ENCODE measurements around the gene EPHA4. TPM values are rescaled to one million over a fixed set of nuclear protein-coding genes. Genes with fewer than 3 reads are reported as not detected.

Gene EPHA4
- polyA plus RNA-seq, 1 of the 3 experiments (the other 2 are of a cell fraction) = 0.90 TPM

DNA sequence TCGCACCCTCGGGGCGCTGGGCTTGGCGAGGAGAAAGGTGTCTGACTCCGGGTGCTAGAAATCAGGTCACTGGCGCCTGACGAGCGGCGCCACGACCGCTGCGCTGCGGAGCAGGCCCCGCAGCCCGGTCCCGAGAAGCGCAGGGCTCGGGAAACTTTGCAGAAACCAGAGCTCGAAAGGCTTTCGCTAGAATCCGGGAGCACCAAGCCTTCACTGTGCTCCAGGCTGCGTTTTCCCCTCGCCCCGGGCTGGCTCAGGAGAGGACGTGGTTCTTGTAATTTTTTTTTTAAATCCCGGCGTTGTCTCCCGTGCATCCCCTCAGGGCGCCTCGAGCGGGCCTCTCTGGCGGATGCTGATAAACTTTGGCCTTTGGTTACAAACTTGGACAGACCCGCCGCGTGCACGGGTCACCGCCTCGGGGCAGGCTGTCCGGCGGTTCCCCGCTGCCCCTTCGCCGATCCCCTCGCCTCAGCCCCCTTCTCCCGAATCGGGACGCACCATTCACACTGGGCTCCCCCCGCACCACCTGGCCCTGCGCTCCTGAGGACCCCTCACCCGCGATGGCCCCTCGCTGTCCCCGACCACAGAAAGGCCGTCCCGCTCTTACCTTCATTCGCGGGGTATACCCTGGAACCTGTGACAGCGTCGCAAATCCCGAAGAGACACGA is 419 bp downstream of the EPHA4 start:
- H3K9me3 ChIP-seq = no peaks in the 10 kb centered on the region
- no peaks in the 10 kb centered on the region for H3K79me2 ChIP-seq (ENCODE audit: insufficient read depth)
- no peak overlapping the region; the same call in 1 of the 2 replicates for H3K9ac ChIP-seq
- ChIA-PET POLR2A (no interaction called here), CTCF (interaction anchor here (2.5 kb wide), 2 partner anchors 877 to 889 kb away, joined by 11 to 18 read pairs; no protein-coding TSS in a partner anchor)
- H3K27me3 ChIP-seq (ENCODE audit: insufficient read depth) = peaks cover 48% of the 10 kb centered on the region
- DNase-seq = no peak
- peak overlapping the region; percentile 88 for H2AFZ ChIP-seq (ENCODE audit: low read depth)
- no peaks in the 10 kb centered on the region for H4K20me1 ChIP-seq (ENCODE audit: insufficient read depth)
- H3K36me3 ChIP-seq (replicated peaks in 1 of 2; ENCODE audit: control insufficient read depth in 1 of 2, insufficient read depth in 2 of 2, low read length in 1 of 2) = no peaks in the 10 kb centered on the region
- TF ChIP-seq EP300 (IDR thresholded peaks at IDR 0.05; ENCODE audit: borderline replicate concordance in 1 of 2, low read depth in 1 of 2, low read length in 1 of 2) (no peak), MXI1 (IDR thresholded peaks at IDR 0.05; ENCODE audit: low read depth, low read length) (no peak), FOXM1 (IDR thresholded peaks at IDR 0.05; ENCODE audit: low read depth) (no peak), RFX5 (IDR thresholded peaks at IDR 0.05; ENCODE audit: low read length) (no peak), FOSL2 (IDR thresholded peaks at IDR 0.05; ENCODE audit: borderline replicate concordance, low read depth) (no peak), JUND (IDR thresholded peaks at IDR 0.05) (no peak), GATA2 (CRISPR knock-in tag; IDR thresholded peaks at IDR 0.05) (no peak), TEAD4 (IDR thresholded peaks at IDR 0.05; ENCODE audit: borderline replicate concordance, insufficient read depth) (no peak), CHD2 (IDR thresholded peaks at IDR 0.05; ENCODE audit: low read length, partially characterized antibody) (no peak), SIN3A (IDR thresholded peaks at IDR 0.05; ENCODE audit: borderline replicate concordance, low read depth, low read length) (no peak)
- TF ChIP-seq, protein P1, sequence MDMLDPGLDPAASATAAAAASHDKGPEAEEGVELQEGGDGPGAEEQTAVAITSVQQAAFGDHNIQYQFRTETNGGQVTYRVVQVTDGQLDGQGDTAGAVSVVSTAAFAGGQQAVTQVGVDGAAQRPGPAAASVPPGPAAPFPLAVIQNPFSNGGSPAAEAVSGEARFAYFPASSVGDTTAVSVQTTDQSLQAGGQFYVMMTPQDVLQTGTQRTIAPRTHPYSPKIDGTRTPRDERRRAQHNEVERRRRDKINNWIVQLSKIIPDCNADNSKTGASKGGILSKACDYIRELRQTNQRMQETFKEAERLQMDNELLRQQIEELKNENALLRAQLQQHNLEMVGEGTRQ (IDR thresholded peaks at IDR 0.05; ENCODE audit: borderline replicate concordance, low read depth, low read length) = no peak
- TF ChIP-seq, protein P2, sequence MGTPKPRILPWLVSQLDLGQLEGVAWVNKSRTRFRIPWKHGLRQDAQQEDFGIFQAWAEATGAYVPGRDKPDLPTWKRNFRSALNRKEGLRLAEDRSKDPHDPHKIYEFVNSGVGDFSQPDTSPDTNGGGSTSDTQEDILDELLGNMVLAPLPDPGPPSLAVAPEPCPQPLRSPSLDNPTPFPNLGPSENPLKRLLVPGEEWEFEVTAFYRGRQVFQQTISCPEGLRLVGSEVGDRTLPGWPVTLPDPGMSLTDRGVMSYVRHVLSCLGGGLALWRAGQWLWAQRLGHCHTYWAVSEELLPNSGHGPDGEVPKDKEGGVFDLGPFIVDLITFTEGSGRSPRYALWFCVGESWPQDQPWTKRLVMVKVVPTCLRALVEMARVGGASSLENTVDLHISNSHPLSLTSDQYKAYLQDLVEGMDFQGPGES (IDR thresholded peaks at IDR 0.05; ENCODE audit: low read depth, low read length) = no peak
- TF ChIP-seq, protein P3, sequence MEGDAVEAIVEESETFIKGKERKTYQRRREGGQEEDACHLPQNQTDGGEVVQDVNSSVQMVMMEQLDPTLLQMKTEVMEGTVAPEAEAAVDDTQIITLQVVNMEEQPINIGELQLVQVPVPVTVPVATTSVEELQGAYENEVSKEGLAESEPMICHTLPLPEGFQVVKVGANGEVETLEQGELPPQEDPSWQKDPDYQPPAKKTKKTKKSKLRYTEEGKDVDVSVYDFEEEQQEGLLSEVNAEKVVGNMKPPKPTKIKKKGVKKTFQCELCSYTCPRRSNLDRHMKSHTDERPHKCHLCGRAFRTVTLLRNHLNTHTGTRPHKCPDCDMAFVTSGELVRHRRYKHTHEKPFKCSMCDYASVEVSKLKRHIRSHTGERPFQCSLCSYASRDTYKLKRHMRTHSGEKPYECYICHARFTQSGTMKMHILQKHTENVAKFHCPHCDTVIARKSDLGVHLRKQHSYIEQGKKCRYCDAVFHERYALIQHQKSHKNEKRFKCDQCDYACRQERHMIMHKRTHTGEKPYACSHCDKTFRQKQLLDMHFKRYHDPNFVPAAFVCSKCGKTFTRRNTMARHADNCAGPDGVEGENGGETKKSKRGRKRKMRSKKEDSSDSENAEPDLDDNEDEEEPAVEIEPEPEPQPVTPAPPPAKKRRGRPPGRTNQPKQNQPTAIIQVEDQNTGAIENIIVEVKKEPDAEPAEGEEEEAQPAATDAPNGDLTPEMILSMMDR (IDR thresholded peaks at IDR 0.05) = no peak
- TF ChIP-seq, protein P4, sequence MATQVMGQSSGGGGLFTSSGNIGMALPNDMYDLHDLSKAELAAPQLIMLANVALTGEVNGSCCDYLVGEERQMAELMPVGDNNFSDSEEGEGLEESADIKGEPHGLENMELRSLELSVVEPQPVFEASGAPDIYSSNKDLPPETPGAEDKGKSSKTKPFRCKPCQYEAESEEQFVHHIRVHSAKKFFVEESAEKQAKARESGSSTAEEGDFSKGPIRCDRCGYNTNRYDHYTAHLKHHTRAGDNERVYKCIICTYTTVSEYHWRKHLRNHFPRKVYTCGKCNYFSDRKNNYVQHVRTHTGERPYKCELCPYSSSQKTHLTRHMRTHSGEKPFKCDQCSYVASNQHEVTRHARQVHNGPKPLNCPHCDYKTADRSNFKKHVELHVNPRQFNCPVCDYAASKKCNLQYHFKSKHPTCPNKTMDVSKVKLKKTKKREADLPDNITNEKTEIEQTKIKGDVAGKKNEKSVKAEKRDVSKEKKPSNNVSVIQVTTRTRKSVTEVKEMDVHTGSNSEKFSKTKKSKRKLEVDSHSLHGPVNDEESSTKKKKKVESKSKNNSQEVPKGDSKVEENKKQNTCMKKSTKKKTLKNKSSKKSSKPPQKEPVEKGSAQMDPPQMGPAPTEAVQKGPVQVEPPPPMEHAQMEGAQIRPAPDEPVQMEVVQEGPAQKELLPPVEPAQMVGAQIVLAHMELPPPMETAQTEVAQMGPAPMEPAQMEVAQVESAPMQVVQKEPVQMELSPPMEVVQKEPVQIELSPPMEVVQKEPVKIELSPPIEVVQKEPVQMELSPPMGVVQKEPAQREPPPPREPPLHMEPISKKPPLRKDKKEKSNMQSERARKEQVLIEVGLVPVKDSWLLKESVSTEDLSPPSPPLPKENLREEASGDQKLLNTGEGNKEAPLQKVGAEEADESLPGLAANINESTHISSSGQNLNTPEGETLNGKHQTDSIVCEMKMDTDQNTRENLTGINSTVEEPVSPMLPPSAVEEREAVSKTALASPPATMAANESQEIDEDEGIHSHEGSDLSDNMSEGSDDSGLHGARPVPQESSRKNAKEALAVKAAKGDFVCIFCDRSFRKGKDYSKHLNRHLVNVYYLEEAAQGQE (IDR thresholded peaks at IDR 0.05; ENCODE audit: low read depth, low read length) = no peak
- TF ChIP-seq, protein P5, sequence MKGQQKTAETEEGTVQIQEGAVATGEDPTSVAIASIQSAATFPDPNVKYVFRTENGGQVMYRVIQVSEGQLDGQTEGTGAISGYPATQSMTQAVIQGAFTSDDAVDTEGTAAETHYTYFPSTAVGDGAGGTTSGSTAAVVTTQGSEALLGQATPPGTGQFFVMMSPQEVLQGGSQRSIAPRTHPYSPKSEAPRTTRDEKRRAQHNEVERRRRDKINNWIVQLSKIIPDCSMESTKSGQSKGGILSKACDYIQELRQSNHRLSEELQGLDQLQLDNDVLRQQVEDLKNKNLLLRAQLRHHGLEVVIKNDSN (IDR thresholded peaks at IDR 0.05; ENCODE audit: borderline replicate concordance, low read depth) = no peak
- peak overlapping the region; percentile 50 to 74 for H3K4me3 ChIP-seq (ENCODE audit: low read depth in 2 of 2, low read length in 1 of 2)
- no peaks in the 10 kb centered on the region for H3K9me2 ChIP-seq
- peaks cover 0 to 10% of the 10 kb centered on the region in 2 experiments; a peak in 1 of 4 replicates for H3K4me1 ChIP-seq (ENCODE audit: control insufficient read depth in 1 of 2, insufficient read depth in 2 of 2, low read depth in 1 of 2, low read length in 1 of 2)
- H3F3A ChIP-seq (replicated peaks; ENCODE audit: insufficient read depth) = peaks cover 5% of the 10 kb centered on the region
- peak overlapping the region; percentile 93 for H3K4me2 ChIP-seq
- H3K27ac ChIP-seq (ENCODE audit: low read depth in 2 of 2, low read length in 1 of 2) = no peak overlapping the region
- WGBS (ENCODE audit: low lambda C conversion rate) = under 1% methylated on average over 23 of the region's 61 CpGs
